ENCODE measurements around the gene CHL1.

- TF ChIP-seq EZH2 (IDR thresholded peaks at IDR 0.05) (no peak), POLR2AphosphoS5 (IDR thresholded peaks at IDR 0.05; ENCODE audit: borderline replicate concordance, low read depth, low read length) (no peak)
These were observed 725 bp downstream of the CHL1 start for GRCh38 chr3:197149-197827.
